Measurements from ENCODE around the gene CLEC16A.

- TF ChIP-seq CTCF (IDR thresholded peaks at IDR 0.05; ENCODE audit: borderline replicate concordance, extremely low read depth, low read length, poor library complexity, severe bottlenecking) (no peak), EZH2 (IDR thresholded peaks at IDR 0.05; ENCODE audit: borderline replicate concordance, low read depth, low read length, severe bottlenecking) (no peak)
Measured at GRCh38 chr16:11006656-11007055, 62.3 kb downstream of the CLEC16A start.
